GM23338 (cell line): ENCODE measurements around the gene TEKT3.

Experiments used
- CREB1 ChIP-seq: fragments of 250-450 bp; sonication (Bioruptor Pico); IDR thresholded peaks from 2 replicates; pipeline ENCODE4 v1.5.0; 2020; ENCODE audit warnings: low read depth, mild to moderate bottlenecking, moderate library complexity
- CTCF ChIP-seq, 2 experiments: fragments of 200-600 bp in 1 of 2; sonication (generic) in 1 of 2; conservative IDR thresholded peaks; 2 replicates each; pipeline versions ENCODE4 v1.5.1 to v1.6.1; 2016 to 2017; ENCODE audit warnings: antibody characterized with exemption in 2 of 2, low read depth in 2 of 2, mild to moderate bottlenecking in 2 of 2, moderate library complexity in 1 of 2
- ETS1 ChIP-seq: IDR thresholded peaks from 2 replicates; pipeline ENCODE4 v1.6.1; 2016; ENCODE audit warnings: antibody characterized with exemption
- EZH2 ChIP-seq: fragments of 200-600 bp; sonication (generic); IDR thresholded peaks from one replicate; pipeline ENCODE4 v1.8.0; 2017; ENCODE audit warnings: antibody characterized with exemption, mild to moderate bottlenecking, low read depth; ENCODE audit not compliant: unreplicated experiment
- EZH2phosphoT487 ChIP-seq: fragments of 200-600 bp; sonication (generic); IDR thresholded peaks from one replicate; pipeline ENCODE4 v1.8.1; 2018; ENCODE audit warnings: antibody characterized with exemption; ENCODE audit not compliant: unreplicated experiment
- JUNB ChIP-seq: IDR thresholded peaks from one replicate; pipeline ENCODE4 v1.6.1; 2016; ENCODE audit warnings: antibody characterized with exemption; ENCODE audit not compliant: unreplicated experiment
- POLR2AphosphoS5 ChIP-seq: IDR thresholded peaks from 2 replicates; pipeline ENCODE4 v1.6.1; 2016; ENCODE audit warnings: antibody characterized with exemption, low read depth
- REST ChIP-seq: IDR thresholded peaks from one replicate; pipeline ENCODE4 v1.6.1; 2018; ENCODE audit warnings: antibody characterized with exemption; ENCODE audit not compliant: unreplicated experiment
- ZNF114 ChIP-seq: fragments of 250-450 bp; sonication (Bioruptor Pico); IDR thresholded peaks from 2 replicates; pipeline ENCODE4 v1.5.0; 2020; ENCODE audit warnings: mild to moderate bottlenecking, moderate library complexity
- TF ChIP-seq, protein P1 (sequence below): fragments of 250-450 bp; sonication (Bioruptor Pico); IDR thresholded peaks from 2 replicates; pipeline ENCODE4 v1.5.0; 2020; ENCODE audit warnings: mild to moderate bottlenecking, moderate library complexity

DNA sequence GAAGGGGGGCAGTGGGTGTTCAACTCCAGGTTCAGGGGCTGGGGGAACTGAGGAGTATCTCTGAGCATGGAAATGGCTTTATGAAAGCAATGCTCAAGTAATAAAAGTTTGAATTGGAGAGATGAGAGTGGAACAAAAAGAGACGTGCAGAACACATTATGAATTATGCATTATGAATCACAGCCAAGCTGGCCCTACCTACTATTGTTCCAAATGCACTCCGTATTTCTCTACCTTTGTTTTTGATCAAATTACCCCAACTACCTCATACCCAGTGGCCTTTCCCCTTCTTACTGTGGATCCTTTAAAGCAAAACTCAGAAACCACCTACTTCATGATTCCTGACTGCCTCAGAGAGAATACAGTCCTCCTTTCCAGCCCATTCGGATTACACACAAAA lies 38.1 kb downstream of the TEKT3 start:
- TF ChIP-seq CTCF (conservative IDR thresholded peaks at IDR 0.05; ENCODE audit: low read depth in 2 of 2) (no peak), ETS1 (no peak), EZH2phosphoT487 (no peak), POLR2AphosphoS5 (no peak), EZH2 (no peak), REST (no peak), CREB1 (no peak), JUNB (no peak), ZNF114 (no peak)
- TF ChIP-seq, protein P1, sequence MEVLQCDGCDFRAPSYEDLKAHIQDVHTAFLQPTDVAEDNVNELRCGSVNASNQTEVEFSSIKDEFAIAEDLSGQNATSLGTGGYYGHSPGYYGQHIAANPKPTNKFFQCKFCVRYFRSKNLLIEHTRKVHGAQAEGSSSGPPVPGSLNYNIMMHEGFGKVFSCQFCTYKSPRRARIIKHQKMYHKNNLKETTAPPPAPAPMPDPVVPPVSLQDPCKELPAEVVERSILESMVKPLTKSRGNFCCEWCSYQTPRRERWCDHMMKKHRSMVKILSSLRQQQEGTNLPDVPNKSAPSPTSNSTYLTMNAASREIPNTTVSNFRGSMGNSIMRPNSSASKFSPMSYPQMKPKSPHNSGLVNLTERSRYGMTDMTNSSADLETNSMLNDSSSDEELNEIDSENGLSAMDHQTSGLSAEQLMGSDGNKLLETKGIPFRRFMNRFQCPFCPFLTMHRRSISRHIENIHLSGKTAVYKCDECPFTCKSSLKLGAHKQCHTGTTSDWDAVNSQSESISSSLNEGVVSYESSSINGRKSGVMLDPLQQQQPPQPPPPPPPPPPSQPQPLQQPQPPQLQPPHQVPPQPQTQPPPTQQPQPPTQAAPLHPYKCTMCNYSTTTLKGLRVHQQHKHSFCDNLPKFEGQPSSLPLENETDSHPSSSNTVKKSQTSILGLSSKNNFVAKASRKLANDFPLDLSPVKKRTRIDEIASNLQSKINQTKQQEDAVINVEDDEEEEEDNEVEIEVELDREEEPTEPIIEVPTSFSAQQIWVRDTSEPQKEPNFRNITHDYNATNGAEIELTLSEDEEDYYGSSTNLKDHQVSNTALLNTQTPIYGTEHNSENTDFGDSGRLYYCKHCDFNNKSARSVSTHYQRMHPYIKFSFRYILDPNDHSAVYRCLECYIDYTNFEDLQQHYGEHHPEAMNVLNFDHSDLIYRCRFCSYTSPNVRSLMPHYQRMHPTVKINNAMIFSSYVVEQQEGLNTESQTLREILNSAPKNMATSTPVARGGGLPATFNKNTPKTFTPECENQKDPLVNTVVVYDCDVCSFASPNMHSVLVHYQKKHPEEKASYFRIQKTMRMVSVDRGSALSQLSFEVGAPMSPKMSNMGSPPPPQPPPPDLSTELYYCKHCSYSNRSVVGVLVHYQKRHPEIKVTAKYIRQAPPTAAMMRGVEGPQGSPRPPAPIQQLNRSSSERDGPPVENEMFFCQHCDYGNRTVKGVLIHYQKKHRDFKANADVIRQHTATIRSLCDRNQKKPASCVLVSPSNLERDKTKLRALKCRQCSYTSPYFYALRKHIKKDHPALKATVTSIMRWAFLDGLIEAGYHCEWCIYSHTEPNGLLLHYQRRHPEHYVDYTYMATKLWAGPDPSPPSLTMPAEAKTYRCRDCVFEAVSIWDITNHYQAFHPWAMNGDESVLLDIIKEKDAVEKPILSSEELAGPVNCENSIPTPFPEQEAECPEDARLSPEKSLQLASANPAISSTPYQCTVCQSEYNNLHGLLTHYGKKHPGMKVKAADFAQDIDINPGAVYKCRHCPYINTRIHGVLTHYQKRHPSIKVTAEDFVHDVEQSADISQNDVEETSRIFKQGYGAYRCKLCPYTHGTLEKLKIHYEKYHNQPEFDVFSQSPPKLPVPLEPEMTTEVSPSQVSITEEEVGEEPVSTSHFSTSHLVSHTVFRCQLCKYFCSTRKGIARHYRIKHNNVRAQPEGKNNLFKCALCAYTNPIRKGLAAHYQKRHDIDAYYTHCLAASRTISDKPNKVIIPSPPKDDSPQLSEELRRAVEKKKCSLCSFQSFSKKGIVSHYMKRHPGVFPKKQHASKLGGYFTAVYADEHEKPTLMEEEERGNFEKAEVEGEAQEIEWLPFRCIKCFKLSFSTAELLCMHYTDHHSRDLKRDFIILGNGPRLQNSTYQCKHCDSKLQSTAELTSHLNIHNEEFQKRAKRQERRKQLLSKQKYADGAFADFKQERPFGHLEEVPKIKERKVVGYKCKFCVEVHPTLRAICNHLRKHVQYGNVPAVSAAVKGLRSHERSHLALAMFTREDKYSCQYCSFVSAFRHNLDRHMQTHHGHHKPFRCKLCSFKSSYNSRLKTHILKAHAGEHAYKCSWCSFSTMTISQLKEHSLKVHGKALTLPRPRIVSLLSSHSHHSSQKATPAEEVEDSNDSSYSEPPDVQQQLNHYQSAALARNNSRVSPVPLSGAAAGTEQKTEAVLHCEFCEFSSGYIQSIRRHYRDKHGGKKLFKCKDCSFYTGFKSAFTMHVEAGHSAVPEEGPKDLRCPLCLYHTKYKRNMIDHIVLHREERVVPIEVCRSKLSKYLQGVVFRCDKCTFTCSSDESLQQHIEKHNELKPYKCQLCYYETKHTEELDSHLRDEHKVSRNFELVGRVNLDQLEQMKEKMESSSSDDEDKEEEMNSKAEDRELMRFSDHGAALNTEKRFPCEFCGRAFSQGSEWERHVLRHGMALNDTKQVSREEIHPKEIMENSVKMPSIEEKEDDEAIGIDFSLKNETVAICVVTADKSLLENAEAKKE: no peak
